Activated CD8-positive, alpha-beta T cell treated with anti-CD3 and anti-CD28 coated beads for 36 hours (primary cell): ENCODE results near the gene FAM9C. TPM values are rescaled to one million over a fixed set of nuclear protein-coding genes. Genes with fewer than 3 reads are reported as not detected.

ENCODE experiments used
- ATAC-seq: fragments of 200-7000 bp; cut with Tn5 transposase; one replicate; pipeline ENCODE4 v1.10.0; 2021; ENCODE audit warnings: mild to moderate bottlenecking, moderate library complexity
- CTCF ChIA-PET: fragments of 350-600 bp; sonication (Branson Sonifier 250); formaldehyde crosslinking; loops from one replicate; lab custom pipeline; 2021; ENCODE audit warnings: antibody characterized with exemption; lab: Charles Lee
- POLR2A ChIA-PET: fragments of 350-600 bp; sonication (Branson Sonifier 250); formaldehyde crosslinking; loops from one replicate; lab custom pipeline; 2021; ENCODE audit warnings: antibody characterized with exemption; lab: Charles Lee
- DNase-seq: peaks from one replicate; pipeline ENCODE4 v3.0.0-alpha.2; 2020
- H3K27ac Mint-ChIP-seq: one replicate; pipeline ENCODE4 v1.8.0; 2021; ENCODE audit warnings: mild to moderate bottlenecking, mixed read lengths
- H3K27me3 Mint-ChIP-seq: one replicate; pipeline ENCODE4 v1.8.0; 2021; ENCODE audit warnings: mixed read lengths
- H3K36me3 Mint-ChIP-seq: one replicate; pipeline ENCODE4 v1.8.0; 2021; ENCODE audit warnings: low read depth, mixed read lengths
- H3K4me1 Mint-ChIP-seq: one replicate; pipeline ENCODE4 v1.8.0; 2021; ENCODE audit warnings: low read depth, mixed read lengths
- H3K4me3 Mint-ChIP-seq: one replicate; pipeline ENCODE4 v1.8.0; 2021; ENCODE audit warnings: mild to moderate bottlenecking, moderate library complexity, mixed read lengths
- H3K9me3 Mint-ChIP-seq: one replicate; pipeline ENCODE4 v1.8.0; 2021; ENCODE audit warnings: mixed read lengths
- CTCF ChIP-seq: fragments of 200-600 bp; IDR thresholded peaks from one replicate; pipeline ENCODE4 v1.8.0; 2022; ENCODE audit warnings: antibody characterized with exemption, mild to moderate bottlenecking
- intact Hi-C: fragments of 100-400 bp; cut with micrococcal nuclease; formaldehyde crosslinking; loops from one replicate; pipeline ENCODE4 v1.10.0; 2022
- total RNA-seq, 2 experiments: library from RNA; stranded (reverse); gene quantifications; one replicate each; pipeline ENCODE4 v1.2.3, GENCODE V29; 2021

FAM9C gene
- total RNA-seq, 2 experiments from 2014 or later: not detected

DNA sequence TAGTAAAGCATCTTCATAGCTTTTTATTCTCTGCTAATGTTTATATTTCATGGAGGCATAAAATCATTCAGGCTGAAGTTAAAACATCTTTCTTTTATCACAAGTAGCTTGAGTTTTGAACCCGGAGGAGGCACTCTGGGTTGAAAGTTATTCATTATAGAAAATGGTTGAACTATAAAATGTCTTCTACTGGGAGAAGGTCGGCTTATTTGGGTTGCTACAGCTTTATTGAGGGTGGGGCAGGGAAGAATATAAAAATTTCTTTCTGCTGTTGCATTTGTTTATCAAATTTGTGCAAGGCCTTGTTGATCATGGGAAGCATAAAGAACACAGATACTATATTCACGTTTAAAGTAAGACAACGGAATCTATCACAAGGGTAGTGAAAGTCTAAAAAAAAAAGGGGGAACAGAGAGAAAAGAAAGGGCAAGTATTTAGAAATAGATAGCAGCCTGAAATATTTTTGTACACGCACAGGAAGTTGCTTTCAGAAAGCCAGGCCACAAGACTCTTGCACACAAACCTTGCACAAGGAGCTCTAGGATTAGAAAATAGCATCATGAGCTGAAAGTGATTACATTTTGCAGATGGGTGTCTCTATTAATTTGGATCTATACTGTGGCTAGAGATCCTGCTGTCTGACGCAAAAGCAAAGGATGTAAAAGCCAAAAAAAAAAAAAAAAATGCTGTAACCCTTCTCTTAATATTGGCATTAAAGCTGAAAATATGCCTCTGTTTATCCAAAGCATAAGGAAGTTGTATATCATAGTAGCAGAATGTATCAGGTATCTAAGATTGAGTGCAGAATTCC, 37.2 kb upstream of the FAM9C start:
- no peaks in the 10 kb centered on the region for H3K36me3 Mint-ChIP-seq
- H3K27ac Mint-ChIP-seq: peak overlapping the region; percentile 95
- H3K27me3 Mint-ChIP-seq: no peaks in the 10 kb centered on the region
- POLR2A ChIA-PET: interaction anchor here (0.8 to 19.9 kb wide), 5 partner anchors 10 to 125 kb away, joined by 3 to 333 read pairs (median 5); partner anchors contain the start of gene TMSB4X
- H3K4me1 Mint-ChIP-seq: peaks cover 77% of the 10 kb centered on the region
- CTCF ChIA-PET: interaction anchor here (0.7 to 2.4 kb wide), 7 partner anchors 9 to 135 kb away, joined by 3 to 11 read pairs (median 5); no protein-coding TSS in a partner anchor
- no peaks in the 10 kb centered on the region for H3K9me3 Mint-ChIP-seq
- DNase-seq (peak; percentile 8), ATAC-seq (peak; percentile 14)
- peak overlapping the region; percentile 45 for H3K4me3 Mint-ChIP-seq
- TF ChIP-seq CTCF: no peak
- intact Hi-C loops: no loop called here

DNA sequence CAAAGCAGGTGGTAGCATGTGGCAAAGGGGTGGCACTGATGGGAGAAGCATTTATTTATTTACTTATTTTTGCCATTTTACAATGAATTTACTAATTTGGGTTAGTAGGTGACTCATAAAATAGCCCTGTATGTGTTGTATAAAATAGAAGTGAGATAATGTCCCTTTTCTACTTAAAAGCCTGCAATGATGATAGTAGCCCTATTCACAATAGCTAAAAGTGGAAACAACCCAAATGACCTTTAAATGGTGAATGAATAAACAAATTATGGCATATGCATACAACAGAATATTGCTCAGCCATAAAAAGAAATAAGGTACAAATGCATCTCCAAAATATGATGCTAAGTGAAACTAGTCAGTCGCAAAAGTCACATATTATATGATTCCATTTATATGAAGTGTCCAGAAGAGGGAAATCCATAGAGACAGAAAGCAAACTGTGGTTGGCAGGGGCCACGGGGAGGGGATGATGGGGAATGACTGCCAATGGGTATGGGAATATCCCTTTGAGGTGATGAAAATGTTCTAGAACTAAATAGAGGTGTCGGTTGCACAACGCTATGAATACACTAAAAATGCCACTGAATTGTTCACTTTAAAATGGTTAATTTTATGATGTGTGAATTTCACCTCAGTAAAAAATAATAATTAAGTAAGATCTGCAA, 35.8 kb upstream of the FAM9C start:
- ChIA-PET CTCF (interaction anchor here (0.6 to 2.4 kb wide), 3 partner anchors 10 to 95 kb away, joined by 3 to 11 read pairs (median 3); no protein-coding TSS in a partner anchor), POLR2A (interaction anchor here (1.3 to 19.9 kb wide), 2 partner anchors 105 to 124 kb away, joined by 6 to 333 read pairs; partner anchors contain the start of gene TMSB4X)
- TF ChIP-seq CTCF: no peak
- DNase-seq (no peak), ATAC-seq (no peak)
- Mint-ChIP-seq H3K27me3 (no peaks in the 10 kb centered on the region), H3K36me3 (no peaks in the 10 kb centered on the region), H3K4me1 (peaks cover 81% of the 10 kb centered on the region), H3K9me3 (no peaks in the 10 kb centered on the region), H3K27ac (peak overlapping the region; percentile 95), H3K4me3 (no peak overlapping the region)
- intact Hi-C loops: no loop called here

DNA sequence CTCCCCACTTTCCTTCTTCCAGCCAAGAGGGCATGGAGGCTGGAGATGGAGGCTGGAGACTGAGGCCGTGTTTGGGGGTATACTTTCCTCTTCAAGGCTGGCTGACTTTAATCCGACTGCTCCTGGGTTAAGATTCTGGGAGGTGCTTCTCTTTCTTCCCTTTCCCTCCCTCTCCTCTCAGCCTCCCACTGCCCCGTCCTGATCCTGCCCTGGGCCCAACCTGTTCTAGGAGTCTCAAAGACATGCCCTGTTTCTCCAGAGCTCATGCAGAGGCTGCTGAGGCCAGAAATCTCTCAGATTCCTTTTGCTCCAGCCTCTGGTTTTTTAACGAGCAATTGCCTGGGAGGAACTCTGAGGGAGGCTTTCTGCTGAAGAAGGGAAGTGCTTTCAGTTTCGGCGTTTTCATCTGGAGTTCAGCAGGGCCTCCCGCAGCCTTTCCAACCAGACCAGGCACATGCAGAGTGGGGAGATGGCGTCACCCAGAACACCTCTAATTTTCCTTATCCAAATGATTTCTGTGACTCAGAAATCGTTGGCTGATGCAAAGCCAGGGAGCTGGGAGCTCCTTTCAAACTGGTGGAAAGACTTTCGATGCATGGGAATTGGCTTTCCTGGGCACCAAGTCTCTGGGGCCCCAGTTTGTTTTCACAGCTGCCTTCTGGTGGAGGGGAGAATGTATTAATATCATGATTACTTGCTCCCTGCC, 34.5 kb upstream of the FAM9C start:
- no peaks in the 10 kb centered on the region for H3K27me3 Mint-ChIP-seq
- POLR2A ChIA-PET: interaction anchor here (0.5 to 19.9 kb wide), 4 partner anchors 33 to 123 kb away, joined by 3 to 333 read pairs (median 5); partner anchors contain the start of gene TMSB4X
- H3K36me3 Mint-ChIP-seq: no peaks in the 10 kb centered on the region
- intact Hi-C loops: no loop called here
- ATAC-seq (no peak), DNase-seq (no peak)
- H3K4me3 Mint-ChIP-seq: peak overlapping the region; percentile 47
- TF ChIP-seq CTCF: no peak
- CTCF ChIA-PET: interaction anchor here (0.8 to 1.3 kb wide), 3 partner anchors 13 to 133 kb away, joined by 3 to 4 read pairs (median 3); no protein-coding TSS in a partner anchor
- peak overlapping the region; percentile 83 for H3K27ac Mint-ChIP-seq
- no peaks in the 10 kb centered on the region for H3K9me3 Mint-ChIP-seq
- H3K4me1 Mint-ChIP-seq: peaks cover 84% of the 10 kb centered on the region

GRCh38 chrX:13077168-13077567, 32.7 kb upstream of the FAM9C start:
- peak; percentile 71 for DNase-seq
- intact Hi-C loops: no loop called here
- CTCF ChIA-PET: interaction anchor here (1.2 to 1.5 kb wide), 3 partner anchors 13 to 68 kb away, joined by 3 to 5 read pairs (median 4); no protein-coding TSS in a partner anchor
- peaks cover 69% of the 10 kb centered on the region for H3K4me1 Mint-ChIP-seq
- H3K36me3 Mint-ChIP-seq: no peaks in the 10 kb centered on the region
- no peaks in the 10 kb centered on the region for H3K27me3 Mint-ChIP-seq
- POLR2A ChIA-PET: interaction anchor here (0.8 to 19.9 kb wide), 8 partner anchors 9 to 128 kb away, joined by 3 to 333 read pairs (median 4); partner anchors contain the start of gene TMSB4X
- H3K4me3 Mint-ChIP-seq: no peak overlapping the region
- no peak for TF ChIP-seq CTCF
- no peaks in the 10 kb centered on the region for H3K9me3 Mint-ChIP-seq
- H3K27ac Mint-ChIP-seq: peak overlapping the region; percentile 81
- peak; percentile 40 for ATAC-seq
